Liver (tissue), 9 donors: Measurements from ENCODE around the gene DPYD. TPM values are rescaled to one million over a fixed set of nuclear protein-coding genes. Genes with fewer than 3 reads are reported as not detected.

Experiments
- DNase-seq: peaks from one replicate; pipeline ENCODE4 v3.0.0-alpha.2; 2017; ENCODE audit warnings: low spot score
- H3K27ac ChIP-seq, 2 donors: one replicate each; pipeline ENCODE4 v1.7.0; 2013; ENCODE audit warnings: inconsistent platforms in 2 of 2, low read length in 2 of 2, control low read depth in 1 of 2, low read depth in 1 of 2, mild to moderate bottlenecking in 1 of 2
- H3K27me3 ChIP-seq, 4 donors: one replicate each; pipeline versions ENCODE4 v1.6.1 to v1.7.0; 2013; ENCODE audit warnings: low read length in 3 of 4, inconsistent platforms in 1 of 4, mild to moderate bottlenecking in 1 of 4, moderate library complexity in 1 of 4; ENCODE audit not compliant: control insufficient read depth in 4 of 4, insufficient read depth in 4 of 4
- H3K36me3 ChIP-seq, 4 donors: one replicate each; pipeline versions ENCODE4 v1.6.1 to v1.7.0; 2013; ENCODE audit warnings: low read length in 3 of 4, mild to moderate bottlenecking in 3 of 4, low read depth in 1 of 4, moderate library complexity in 1 of 4; ENCODE audit not compliant: control insufficient read depth in 4 of 4, insufficient read depth in 3 of 4
- H3K4me1 ChIP-seq, 4 donors: one replicate each; pipeline versions ENCODE4 v1.6.1 to v1.7.0; 2013; ENCODE audit warnings: low read length in 3 of 4, mild to moderate bottlenecking in 3 of 4, moderate library complexity in 1 of 4; ENCODE audit not compliant: control insufficient read depth in 4 of 4, insufficient read depth in 4 of 4
- H3K4me3 ChIP-seq, 3 donors: one replicate each; pipeline versions ENCODE4 v1.6.1 to v1.7.0; 2013; ENCODE audit warnings: low read length in 3 of 3, control low read depth in 1 of 3, low read depth in 1 of 3, mild to moderate bottlenecking in 1 of 3
- H3K9ac ChIP-seq, 2 donors: one replicate each; pipeline ENCODE4 v1.7.0; 2013; ENCODE audit warnings: low read length in 2 of 2, mild to moderate bottlenecking in 2 of 2, moderate library complexity in 2 of 2, control low read depth in 1 of 2, low read depth in 1 of 2
- H3K9me3 ChIP-seq, 4 donors: one replicate each; pipeline versions ENCODE4 v1.6.1 to v1.7.0; 2013; ENCODE audit warnings: low read length in 3 of 4; ENCODE audit not compliant: control insufficient read depth in 4 of 4
- EGR1 ChIP-seq, 2 donors: IDR thresholded peaks; 2 replicates each; pipeline ENCODE4 v1.6.1; 2016 to 2018; ENCODE audit warnings: antibody characterized with exemption in 2 of 2, low read depth in 2 of 2
- FOXA1 ChIP-seq: IDR thresholded peaks from 2 replicates; pipeline ENCODE4 v1.6.1; 2016; ENCODE audit warnings: antibody characterized with exemption
- FOXA2 ChIP-seq: IDR thresholded peaks from 2 replicates; pipeline ENCODE4 v1.6.1; 2016; ENCODE audit warnings: antibody characterized with exemption
- GABPA ChIP-seq, 2 donors: IDR thresholded peaks in 1 of 2; conservative IDR thresholded peaks in 1 of 2; 2 replicates each; pipeline ENCODE4 v1.6.1; 2016; ENCODE audit warnings: antibody characterized with exemption in 2 of 2, mild to moderate bottlenecking in 1 of 2, moderate library complexity in 1 of 2
- HNF4A ChIP-seq, 2 donors: conservative IDR thresholded peaks; 2 replicates each; pipeline ENCODE4 v1.6.1; 2016; ENCODE audit warnings: antibody characterized with exemption in 2 of 2, mild to moderate bottlenecking in 2 of 2
- HNF4G ChIP-seq: IDR thresholded peaks from 2 replicates; pipeline ENCODE4 v1.6.1; 2016; ENCODE audit warnings: antibody characterized with exemption
- REST ChIP-seq: IDR thresholded peaks from 2 replicates; pipeline ENCODE4 v1.6.1; 2016; ENCODE audit warnings: antibody characterized with exemption, mild to moderate bottlenecking
- RXRA ChIP-seq, 2 donors: IDR thresholded peaks; 2 replicates each; pipeline ENCODE4 v1.6.1; 2017 to 2018; ENCODE audit warnings: antibody characterized with exemption in 2 of 2, mild to moderate bottlenecking in 1 of 2
- SP1 ChIP-seq: IDR thresholded peaks from 2 replicates; pipeline ENCODE4 v1.6.1; 2018; ENCODE audit warnings: antibody characterized with exemption, mild to moderate bottlenecking
- YY1 ChIP-seq: IDR thresholded peaks from 2 replicates; pipeline ENCODE4 v1.6.1; 2016; ENCODE audit warnings: antibody characterized with exemption, mild to moderate bottlenecking
- WGBS: extraction: QIAGEN DNeasy Blood & Tissue Kit; methylation state at CpG from one replicate; pipeline ENCODE4 v1.1.7; 2013; 5-methylcytosine and 5-hydroxymethylcytosine counted together
- polyA plus RNA-seq, 2 donors: library from polyadenylated mRNA; stranded (reverse) in 1 of 2; unstranded in 1 of 2; fragments of 200-250 nt in 1 of 2; fragments of >200 nt in 1 of 2; fragmentation: Nextera tagmentation in 1 of 2; extraction: Ambion mirVana in 1 of 2; gene quantifications; one replicate each; pipeline versions ENCODE4 v1.2.1 to v1.2.3, GENCODE V29; 2013 to 2015
- total RNA-seq, 2 donors: library from RNA; depleted of rRNA; stranded (reverse); fragments of >200 nt; gene quantifications; one replicate each; pipeline ENCODE4 v1.2.3, GENCODE V29; 2014
- TF ChIP-seq, protein P1 (sequence below): IDR thresholded peaks from 2 replicates; pipeline ENCODE4 v1.6.1; 2016; ENCODE audit warnings: antibody characterized with exemption
- TF ChIP-seq, protein P2 (sequence below): fragments of 150-350 bp; IDR thresholded peaks from 2 replicates; pipeline ENCODE4 v1.5.1; 2017; ENCODE audit warnings: improper control_type of control experiment, low read depth, low read length; ENCODE audit not compliant: missing input control
- TF ChIP-seq, protein P3 (sequence below): IDR thresholded peaks from 2 replicates; pipeline ENCODE4 v1.6.1; 2016; ENCODE audit warnings: antibody characterized with exemption
- TF ChIP-seq, protein P4 (sequence below): IDR thresholded peaks from 2 replicates; pipeline ENCODE4 v1.6.1; 2016; ENCODE audit warnings: antibody characterized with exemption
- donor health status: healthy.
- donor health status: healthy.
- donor health status: healthy.
- donor health status: healthy.
- donor health status: healthy.

DPYD gene
- total and polyA plus RNA-seq, 4 donors: 16.2 to 142 (median 47.0) TPM

GRCh38 chr1:97202481-97203380, 718.1 kb downstream of the DPYD start:
- peaks cover 0 to 3% (median 0%) of the 10 kb centered on the region in 4 donors for H3K36me3 ChIP-seq
- H3K9me3 ChIP-seq: no peaks in the 10 kb centered on the region
- H3K9ac ChIP-seq: no peak overlapping the region
- no peak for TF ChIP-seq EGR1 (IDR thresholded peaks at IDR 0.05; ENCODE audit: low read depth in 2 of 2)
- no peak for TF ChIP-seq SP1
- no peak for TF ChIP-seq REST
- DNase-seq: no peak
- H3K4me3 ChIP-seq: no peak overlapping the region
- no peaks in the 10 kb centered on the region for H3K27me3 ChIP-seq
- 93% methylated on average over 5 of the region's 5 CpGs for WGBS
- H3K4me1 ChIP-seq: no peaks in the 10 kb centered on the region
- H3K27ac ChIP-seq: no peak overlapping the region

GRCh38 chr1:97201641-97202040, 719.2 kb downstream of the DPYD start:
- Histone ChIP-seq H3K4me3 (no peak overlapping the region), H3K27me3 (no peaks in the 10 kb centered on the region), H3K4me1 (no peaks in the 10 kb centered on the region), H3K9ac (no peak overlapping the region), H3K36me3 (peaks cover 0 to 3% (median 0%) of the 10 kb centered on the region in 4 donors), H3K27ac (no peak overlapping the region), H3K9me3 (no peaks in the 10 kb centered on the region)
- 98% methylated on average over 3 of the region's 3 CpGs for WGBS
- no peak for DNase-seq
- TF ChIP-seq, protein P1, sequence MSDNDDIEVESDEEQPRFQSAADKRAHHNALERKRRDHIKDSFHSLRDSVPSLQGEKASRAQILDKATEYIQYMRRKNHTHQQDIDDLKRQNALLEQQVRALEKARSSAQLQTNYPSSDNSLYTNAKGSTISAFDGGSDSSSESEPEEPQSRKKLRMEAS: no peak
- TF ChIP-seq GABPA (IDR thresholded peaks at IDR 0.05 in 1 of 2, conservative IDR thresholded peaks at IDR 0.05 in 1 of 2): no peak
- TF ChIP-seq HNF4A (conservative IDR thresholded peaks at IDR 0.05): no peak
- TF ChIP-seq FOXA2: no peak

DNA sequence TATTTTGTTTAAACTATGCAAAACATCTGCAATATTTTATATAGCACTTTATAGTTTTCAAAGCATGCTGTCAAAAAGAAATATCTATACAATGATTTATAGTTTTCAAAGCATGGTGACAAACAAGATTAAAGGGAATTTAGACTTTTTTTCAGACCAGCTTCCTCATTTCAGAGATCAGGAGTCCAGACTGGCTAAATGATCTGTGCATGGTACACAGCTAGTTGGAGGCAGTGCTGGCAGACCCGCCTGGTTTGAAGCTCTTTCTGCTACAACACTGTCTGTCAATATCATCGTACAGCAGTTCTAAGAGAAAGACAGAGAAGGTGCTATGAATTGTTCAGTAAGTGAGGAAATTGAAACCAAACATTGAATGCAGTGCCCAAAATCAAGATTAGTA, 720.2 kb downstream of the DPYD start:
- Histone ChIP-seq H3K36me3 (peaks cover 0 to 3% (median 0%) of the 10 kb centered on the region in 4 donors), H3K9ac (no peak overlapping the region), H3K4me1 (no peaks in the 10 kb centered on the region), H3K27ac (no peak overlapping the region), H3K27me3 (no peaks in the 10 kb centered on the region), H3K4me3 (no peak overlapping the region), H3K9me3 (no peaks in the 10 kb centered on the region)
- DNase-seq: no peak
- WGBS: 68% methylated on average over 2 of the region's 2 CpGs
- TF ChIP-seq, protein P2, sequence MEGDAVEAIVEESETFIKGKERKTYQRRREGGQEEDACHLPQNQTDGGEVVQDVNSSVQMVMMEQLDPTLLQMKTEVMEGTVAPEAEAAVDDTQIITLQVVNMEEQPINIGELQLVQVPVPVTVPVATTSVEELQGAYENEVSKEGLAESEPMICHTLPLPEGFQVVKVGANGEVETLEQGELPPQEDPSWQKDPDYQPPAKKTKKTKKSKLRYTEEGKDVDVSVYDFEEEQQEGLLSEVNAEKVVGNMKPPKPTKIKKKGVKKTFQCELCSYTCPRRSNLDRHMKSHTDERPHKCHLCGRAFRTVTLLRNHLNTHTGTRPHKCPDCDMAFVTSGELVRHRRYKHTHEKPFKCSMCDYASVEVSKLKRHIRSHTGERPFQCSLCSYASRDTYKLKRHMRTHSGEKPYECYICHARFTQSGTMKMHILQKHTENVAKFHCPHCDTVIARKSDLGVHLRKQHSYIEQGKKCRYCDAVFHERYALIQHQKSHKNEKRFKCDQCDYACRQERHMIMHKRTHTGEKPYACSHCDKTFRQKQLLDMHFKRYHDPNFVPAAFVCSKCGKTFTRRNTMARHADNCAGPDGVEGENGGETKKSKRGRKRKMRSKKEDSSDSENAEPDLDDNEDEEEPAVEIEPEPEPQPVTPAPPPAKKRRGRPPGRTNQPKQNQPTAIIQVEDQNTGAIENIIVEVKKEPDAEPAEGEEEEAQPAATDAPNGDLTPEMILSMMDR: no peak
- TF ChIP-seq FOXA2 (no peak), GABPA (IDR thresholded peaks at IDR 0.05 in 1 of 2, conservative IDR thresholded peaks at IDR 0.05 in 1 of 2) (no peak), SP1 (no peak), REST (no peak), YY1 (no peak), EGR1 (IDR thresholded peaks at IDR 0.05; ENCODE audit: low read depth in 2 of 2) (no peak), RXRA (IDR thresholded peaks at IDR 0.05) (no peak), HNF4G (no peak), FOXA1 (no peak)
- TF ChIP-seq, protein P3, sequence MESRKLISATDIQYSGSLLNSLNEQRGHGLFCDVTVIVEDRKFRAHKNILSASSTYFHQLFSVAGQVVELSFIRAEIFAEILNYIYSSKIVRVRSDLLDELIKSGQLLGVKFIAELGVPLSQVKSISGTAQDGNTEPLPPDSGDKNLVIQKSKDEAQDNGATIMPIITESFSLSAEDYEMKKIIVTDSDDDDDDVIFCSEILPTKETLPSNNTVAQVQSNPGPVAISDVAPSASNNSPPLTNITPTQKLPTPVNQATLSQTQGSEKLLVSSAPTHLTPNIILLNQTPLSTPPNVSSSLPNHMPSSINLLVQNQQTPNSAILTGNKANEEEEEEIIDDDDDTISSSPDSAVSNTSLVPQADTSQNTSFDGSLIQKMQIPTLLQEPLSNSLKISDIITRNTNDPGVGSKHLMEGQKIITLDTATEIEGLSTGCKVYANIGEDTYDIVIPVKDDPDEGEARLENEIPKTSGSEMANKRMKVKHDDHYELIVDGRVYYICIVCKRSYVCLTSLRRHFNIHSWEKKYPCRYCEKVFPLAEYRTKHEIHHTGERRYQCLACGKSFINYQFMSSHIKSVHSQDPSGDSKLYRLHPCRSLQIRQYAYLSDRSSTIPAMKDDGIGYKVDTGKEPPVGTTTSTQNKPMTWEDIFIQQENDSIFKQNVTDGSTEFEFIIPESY: no peak
- TF ChIP-seq, protein P4, sequence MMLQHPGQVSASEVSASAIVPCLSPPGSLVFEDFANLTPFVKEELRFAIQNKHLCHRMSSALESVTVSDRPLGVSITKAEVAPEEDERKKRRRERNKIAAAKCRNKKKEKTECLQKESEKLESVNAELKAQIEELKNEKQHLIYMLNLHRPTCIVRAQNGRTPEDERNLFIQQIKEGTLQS: no peak
